Neuronal stem cell (in vitro differentiated cells): ENCODE results near the gene ORM2.

Experiments used
- DNase-seq: peaks from one replicate; pipeline ENCODE4 v3.0.0-alpha.2; 2013; ENCODE audit warnings: low spot score
- H2AFZ ChIP-seq: one replicate; pipeline ENCODE4 v1.6.1; 2013; ENCODE audit warnings: mild to moderate bottlenecking, low read length, inconsistent platforms
- H2AK5ac ChIP-seq: 2 replicates; pipeline ENCODE4 v1.6.1; 2013; ENCODE audit warnings: low read depth, mild to moderate bottlenecking, inconsistent platforms, low read length, moderate library complexity, mixed read lengths
- H2BK120ac ChIP-seq: 2 replicates; pipeline ENCODE4 v1.6.1; 2013; ENCODE audit warnings: low read depth, mild to moderate bottlenecking, inconsistent platforms, low read length, moderate library complexity, mixed read lengths
- H2BK12ac ChIP-seq: one replicate; pipeline ENCODE4 v1.6.1; 2013; ENCODE audit warnings: low read length, inconsistent platforms
- H2BK15ac ChIP-seq: 2 replicates; pipeline ENCODE4 v1.6.1; 2013; ENCODE audit warnings: mild to moderate bottlenecking, low read length, inconsistent platforms, mixed read lengths
- H2BK5ac ChIP-seq: one replicate; pipeline ENCODE4 v1.6.1; 2013; ENCODE audit warnings: inconsistent platforms, mild to moderate bottlenecking, low read length, moderate library complexity
- H3K14ac ChIP-seq: one replicate; pipeline ENCODE4 v1.6.1; 2013; ENCODE audit warnings: low read length, inconsistent platforms
- H3K18ac ChIP-seq: 2 replicates; pipeline ENCODE4 v1.6.1; 2013; ENCODE audit warnings: low read length, inconsistent platforms
- H3K23ac ChIP-seq: 2 replicates; pipeline ENCODE4 v1.6.1; 2013; ENCODE audit warnings: low read depth, mild to moderate bottlenecking, mixed read lengths, low read length, inconsistent platforms; ENCODE audit not compliant: poor library complexity
- H3K27ac ChIP-seq: replicated peaks from 3 replicates; pipeline ENCODE4 v1.5.1; 2013; ENCODE audit warnings: low read length, inconsistent platforms
- H3K27me3 ChIP-seq, 3 experiments: 2 replicates each; pipeline ENCODE4 v1.6.1; 2013; ENCODE audit warnings: low read length in 3 of 3, mild to moderate bottlenecking in 2 of 3, inconsistent platforms in 1 of 3, low read depth in 1 of 3, mixed read lengths in 1 of 3, moderate library complexity in 1 of 3; ENCODE audit not compliant: control insufficient read depth in 3 of 3, insufficient read depth in 3 of 3
- H3K36me3 ChIP-seq, 2 donors: replicated peaks in 1 of 2; 2 replicates each; pipeline ENCODE4 v1.6.1; 2013; ENCODE audit warnings: low read length in 2 of 2; ENCODE audit not compliant: control insufficient read depth in 2 of 2, insufficient read depth in 2 of 2
- H3K4ac ChIP-seq: 2 replicates; pipeline ENCODE4 v1.6.1; 2013; ENCODE audit warnings: inconsistent platforms, mild to moderate bottlenecking, low read length, moderate library complexity
- H3K4me1 ChIP-seq, 2 donors: 1 replicate in 1 of 2; 2 replicates in 1 of 2; pipeline ENCODE4 v1.6.1; 2013; ENCODE audit warnings: low read length in 2 of 2, low read depth in 1 of 2; ENCODE audit not compliant: control insufficient read depth in 2 of 2, insufficient read depth in 1 of 2
- H3K4me2 ChIP-seq: one replicate; pipeline ENCODE4 v1.6.1; 2013; ENCODE audit warnings: mild to moderate bottlenecking, low read length, inconsistent platforms; ENCODE audit not compliant: insufficient read depth, poor library complexity, severe bottlenecking
- H3K4me3 ChIP-seq, 2 donors: 2 replicates each; pipeline ENCODE4 v1.5.1; 2013; ENCODE audit warnings: low read length in 2 of 2, mild to moderate bottlenecking in 2 of 2, inconsistent platforms in 1 of 2, moderate library complexity in 1 of 2
- H3K79me1 ChIP-seq: one replicate; pipeline ENCODE4 v1.6.1; 2013; ENCODE audit warnings: low read depth, mild to moderate bottlenecking, inconsistent platforms, low read length, moderate library complexity
- H3K9ac ChIP-seq: one replicate; pipeline ENCODE4 v1.6.1; 2013; ENCODE audit warnings: mild to moderate bottlenecking, low read depth, low read length, inconsistent platforms; ENCODE audit not compliant: poor library complexity
- H3K9me3 ChIP-seq, 2 donors: replicated peaks in 1 of 2; 2 replicates each; pipeline versions ENCODE3 to v1.6.1; 2013; ENCODE audit warnings: low read length in 2 of 2, mild to moderate bottlenecking in 2 of 2, inconsistent platforms in 1 of 2, low read depth in 1 of 2, mixed read lengths in 1 of 2, moderate library complexity in 1 of 2; ENCODE audit not compliant: control insufficient read depth in 2 of 2, insufficient read depth in 1 of 2
- H4K8ac ChIP-seq: one replicate; pipeline ENCODE4 v1.6.1; 2013; ENCODE audit warnings: low read depth, mild to moderate bottlenecking, inconsistent platforms, low read length, moderate library complexity
- H4K91ac ChIP-seq: one replicate; pipeline ENCODE4 v1.6.1; 2013; ENCODE audit warnings: low read length, low read depth, mild to moderate bottlenecking, inconsistent platforms; ENCODE audit not compliant: poor library complexity
- WGBS, 2 donors: extraction: QIAGEN DNeasy Blood & Tissue Kit; methylation state at CpG; one replicate each; pipeline ENCODE4 v1.1.7; 2013; ENCODE audit warnings: missing lambda C conversion rate in 2 of 2, mixed read lengths in 1 of 2; ENCODE audit not compliant: insufficient read length in 2 of 2, insufficient replicate concordance in 1 of 2; ENCODE audit errors: extremely low coverage in 2 of 2; 5-methylcytosine and 5-hydroxymethylcytosine counted together

The ORM2 gene

DNA sequence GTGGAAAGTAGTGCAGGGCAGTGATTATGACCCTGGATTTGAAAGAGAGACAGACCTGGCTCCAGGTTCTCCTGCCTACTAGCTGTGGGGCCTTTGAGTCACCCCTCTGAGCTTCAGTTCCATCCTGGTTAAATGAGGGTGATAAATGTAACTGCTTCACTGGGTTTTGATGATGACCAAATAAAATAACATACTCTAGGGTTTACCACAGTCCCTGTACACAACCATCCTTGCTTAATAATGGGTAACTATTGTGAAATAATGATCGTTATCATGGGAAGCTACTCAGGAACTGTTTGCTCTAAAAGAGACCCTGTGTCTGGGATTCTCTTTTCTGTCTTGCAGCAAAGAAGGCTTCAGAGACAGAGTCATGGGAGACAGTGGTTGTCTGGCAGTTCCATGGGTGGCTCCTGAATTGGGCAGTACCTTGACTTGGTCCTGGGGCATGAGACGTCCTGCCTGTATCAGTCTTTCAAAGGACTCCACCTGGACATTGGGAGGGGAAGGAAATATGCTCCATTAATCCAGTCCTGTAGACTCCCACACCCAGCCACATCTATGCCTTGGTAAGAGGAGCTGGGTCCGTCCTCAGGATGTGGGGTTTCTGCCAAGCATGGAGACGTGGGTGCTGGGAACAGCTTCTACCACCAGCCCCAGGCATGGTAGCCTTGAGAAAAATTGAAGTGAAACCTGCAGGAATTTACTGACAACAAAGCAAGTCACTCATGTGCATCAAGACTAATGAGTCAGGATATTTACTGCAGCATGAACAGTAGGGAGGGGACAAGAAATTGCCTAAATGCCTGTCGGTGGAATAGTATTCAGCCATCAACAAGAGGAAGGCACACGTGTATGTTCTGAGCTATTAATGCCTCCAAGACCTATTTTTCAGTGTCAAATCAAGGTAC, 34.7 kb downstream of the ORM2 start:
- Histone ChIP-seq H3K4ac (no peak overlapping the region), H3K4me2 (no peak overlapping the region), H4K8ac (no peak overlapping the region), H2AFZ (no peak overlapping the region), H3K27me3 (no peaks in the 10 kb centered on the region), H3K14ac (no peak overlapping the region), H4K91ac (no peak overlapping the region), H3K27ac (no peak overlapping the region), H3K9ac (no peak overlapping the region), H3K18ac (no peak overlapping the region), H3K79me1 (no peaks in the 10 kb centered on the region), H2BK5ac (no peak overlapping the region), H3K4me1 (no peaks in the 10 kb centered on the region), H2BK120ac (no peak overlapping the region), H3K23ac (no peak overlapping the region), H3K4me3 (no peak overlapping the region), H2BK15ac (no peak overlapping the region), H3K36me3 (peaks cover 22 to 64% of the 10 kb centered on the region in 2 donors), H2BK12ac (no peak overlapping the region), H2AK5ac (no peak overlapping the region), H3K9me3 (no peaks in the 10 kb centered on the region)
- no peak for DNase-seq
- no CpG with 5 or more reads among the region's 6 CpGs for WGBS, 2 donors

- Histone ChIP-seq H2BK5ac (no peak overlapping the region), H3K9ac (no peak overlapping the region), H3K4me1 (peaks cover 1 to 5% of the 10 kb centered on the region in 2 donors), H2AK5ac (no peak overlapping the region), H2BK12ac (no peak overlapping the region), H3K23ac (no peak overlapping the region), H3K14ac (no peak overlapping the region), H2BK15ac (no peak overlapping the region), H4K91ac (no peak overlapping the region), H2BK120ac (no peak overlapping the region), H3K4me2 (no peak overlapping the region), H3K27me3 (no peaks in the 10 kb centered on the region), H3K9me3 (no peaks in the 10 kb centered on the region), H4K8ac (no peak overlapping the region), H3K36me3 (peaks cover 16 to 56% of the 10 kb centered on the region in 2 donors), H2AFZ (no peak overlapping the region), H3K27ac (no peak overlapping the region), H3K79me1 (no peaks in the 10 kb centered on the region), H3K18ac (no peak overlapping the region), H3K4me3 (no peak overlapping the region), H3K4ac (no peak overlapping the region)
- no peak for DNase-seq
- no CpG with 5 or more reads among the region's 2 CpGs for WGBS, 2 donors
Measured at GRCh38 chr9:114365194-114365593, 35.5 kb downstream of the ORM2 start.

- no peaks in the 10 kb centered on the region for H3K9me3 ChIP-seq
- H2BK15ac ChIP-seq, result no peak overlapping the region
- no peak overlapping the region for H3K27ac ChIP-seq
- no peak overlapping the region for H2AFZ ChIP-seq
- peaks cover 13 to 15% of the 10 kb centered on the region in 2 donors for H3K4me1 ChIP-seq
- H3K14ac ChIP-seq, result no peak overlapping the region
- no peak overlapping the region for H2BK5ac ChIP-seq
- no peak overlapping the region for H2BK12ac ChIP-seq
- H3K4me2 ChIP-seq, result no peak overlapping the region
- no peak overlapping the region for H4K91ac ChIP-seq
- H3K18ac ChIP-seq, result no peak overlapping the region
- H3K4me3 ChIP-seq, result no peak overlapping the region
- no peak overlapping the region for H3K9ac ChIP-seq
- no peaks in the 10 kb centered on the region for H3K79me1 ChIP-seq
- H2BK120ac ChIP-seq, result no peak overlapping the region
- H2AK5ac ChIP-seq, result no peak overlapping the region
- no peak for DNase-seq
- H3K23ac ChIP-seq, result no peak overlapping the region
- H3K4ac ChIP-seq, result no peak overlapping the region
- H3K27me3 ChIP-seq, result no peaks in the 10 kb centered on the region
- WGBS, 2 donors, result no CpG with 5 or more reads among the region's 10 CpGs
- H3K36me3 ChIP-seq, result peaks cover 11 to 43% of the 10 kb centered on the region in 2 donors
- no peak overlapping the region for H4K8ac ChIP-seq
Measured at GRCh38 chr9:114366334-114367128, 36.9 kb downstream of the ORM2 start.

GRCh38 chr9:114367366-114367765, 37.7 kb downstream of the ORM2 start:
- no peak overlapping the region for H3K18ac ChIP-seq
- H3K9ac ChIP-seq, result no peak overlapping the region
- no peak overlapping the region for H2BK12ac ChIP-seq
- H3K14ac ChIP-seq, result no peak overlapping the region
- H3K27ac ChIP-seq, result no peak overlapping the region
- H4K8ac ChIP-seq, result no peak overlapping the region
- H2BK5ac ChIP-seq, result no peak overlapping the region
- WGBS, 2 donors, result no CpG with 5 or more reads among the region's 6 CpGs
- H3K4me3 ChIP-seq, result no peak overlapping the region
- H3K4me1 ChIP-seq, result peaks cover 13 to 15% of the 10 kb centered on the region in 2 donors
- H3K79me1 ChIP-seq, result no peaks in the 10 kb centered on the region
- H3K27me3 ChIP-seq, result no peaks in the 10 kb centered on the region
- no peak overlapping the region for H3K4ac ChIP-seq
- peaks cover 8 to 34% of the 10 kb centered on the region in 2 donors for H3K36me3 ChIP-seq
- H2BK15ac ChIP-seq, result no peak overlapping the region
- H2AFZ ChIP-seq, result no peak overlapping the region
- no peaks in the 10 kb centered on the region for H3K9me3 ChIP-seq
- no peak overlapping the region for H3K23ac ChIP-seq
- no peak overlapping the region for H2BK120ac ChIP-seq
- H3K4me2 ChIP-seq, result no peak overlapping the region
- H2AK5ac ChIP-seq, result no peak overlapping the region
- no peak overlapping the region for H4K91ac ChIP-seq
- no peak for DNase-seq
